CD8-positive, alpha-beta memory T cell (primary cell): ENCODE results near the gene ZNF653. TPM values are rescaled to one million over a fixed set of nuclear protein-coding genes. Genes with fewer than 3 reads are reported as not detected.
A peak's percentile ranks its signal among the peaks of the same experiment; 100 is the strongest.
"Not testable (repeated sequence)": the region's sequence is repeated elsewhere in the genome, so short reads cannot be mapped to it uniquely, and the experiment has no call there.

Source experiments
- CTCF ChIA-PET: fragments of 350-600 bp; sonication (Branson Sonifier 250); formaldehyde crosslinking; loops from one replicate; lab custom pipeline; 2021; ENCODE audit warnings: antibody characterized with exemption; lab: Charles Lee
- POLR2A ChIA-PET: fragments of 350-600 bp; sonication (Branson Sonifier 250); formaldehyde crosslinking; loops from one replicate; lab custom pipeline; 2021; ENCODE audit warnings: antibody characterized with exemption; lab: Charles Lee
- DNase-seq, 5 donors: peaks; one replicate each; pipeline versions ENCODE4 v3.0.0 to v3.0.0-alpha.2; 2020 to 2022; ENCODE audit warnings: mixed read lengths in 1 of 5
- H3K27ac ChIP-seq: one replicate; pipeline ENCODE4 v1.7.0; 2013; ENCODE audit warnings: low read depth, mild to moderate bottlenecking, low read length, moderate library complexity
- H3K27me3 ChIP-seq: 2 replicates; pipeline ENCODE4 v1.7.0; 2013; ENCODE audit warnings: low read length, mild to moderate bottlenecking; ENCODE audit not compliant: insufficient read depth, poor library complexity, severe bottlenecking
- H3K36me3 ChIP-seq: 2 replicates; pipeline ENCODE4 v1.7.0; 2013; ENCODE audit warnings: mild to moderate bottlenecking, low read length, moderate library complexity; ENCODE audit not compliant: insufficient read depth
- H3K4me1 ChIP-seq: 2 replicates; pipeline ENCODE4 v1.7.0; 2013; ENCODE audit warnings: mild to moderate bottlenecking, low read length, moderate library complexity; ENCODE audit not compliant: insufficient read depth
- H3K4me3 ChIP-seq: 2 replicates; pipeline ENCODE4 v1.7.0; 2013; ENCODE audit warnings: mild to moderate bottlenecking, low read length
- H3K9me3 ChIP-seq: 2 replicates; pipeline ENCODE4 v1.7.0; 2013; ENCODE audit warnings: mild to moderate bottlenecking, low read length
- H3K27ac Mint-ChIP-seq, 8 donors: one replicate each; pipeline ENCODE4 v1.8.0; 2020 to 2021; ENCODE audit warnings: mixed read lengths in 8 of 8, mild to moderate bottlenecking in 6 of 8, inconsistent platforms in 3 of 8, moderate library complexity in 3 of 8
- H3K27me3 Mint-ChIP-seq, 2 donors: one replicate each; pipeline ENCODE4 v1.8.0; 2020 to 2021; ENCODE audit warnings: mixed read lengths in 2 of 2, mild to moderate bottlenecking in 1 of 2, moderate library complexity in 1 of 2
- H3K36me3 Mint-ChIP-seq, 3 donors: one replicate each; pipeline ENCODE4 v1.8.0; 2020 to 2021; ENCODE audit warnings: mixed read lengths in 3 of 3, inconsistent platforms in 1 of 3, mild to moderate bottlenecking in 1 of 3
- H3K4me1 Mint-ChIP-seq, 3 donors: one replicate each; pipeline ENCODE4 v1.8.0; 2020 to 2021; ENCODE audit warnings: mixed read lengths in 3 of 3, inconsistent platforms in 1 of 3, mild to moderate bottlenecking in 1 of 3
- H3K4me3 Mint-ChIP-seq, 7 donors: one replicate each; pipeline ENCODE4 v1.8.0; 2020 to 2021; ENCODE audit warnings: mixed read lengths in 7 of 7, mild to moderate bottlenecking in 6 of 7, moderate library complexity in 4 of 7, inconsistent platforms in 2 of 7
- H3K9me3 Mint-ChIP-seq, 5 donors: one replicate each; pipeline ENCODE4 v1.8.0; 2020 to 2022; ENCODE audit warnings: mixed read lengths in 5 of 5, mild to moderate bottlenecking in 3 of 5, moderate library complexity in 2 of 5, inconsistent platforms in 1 of 5
- polyA plus RNA-seq: library from polyadenylated mRNA; unstranded; fragments of 300-500 nt; fragmentation: Illumina TruSeq; gene quantifications from one replicate; pipeline ENCODE4 v1.2.3, GENCODE V29; 2021
- total RNA-seq, 2 experiments: library from RNA; stranded (reverse); gene quantifications; one replicate each; pipeline ENCODE4 v1.2.3, GENCODE V29; 2021

ZNF653 gene
- total and polyA plus RNA-seq, 3 experiments from 2014 or later = 5.1 to 13.3 (median 12.6) TPM

DNA sequence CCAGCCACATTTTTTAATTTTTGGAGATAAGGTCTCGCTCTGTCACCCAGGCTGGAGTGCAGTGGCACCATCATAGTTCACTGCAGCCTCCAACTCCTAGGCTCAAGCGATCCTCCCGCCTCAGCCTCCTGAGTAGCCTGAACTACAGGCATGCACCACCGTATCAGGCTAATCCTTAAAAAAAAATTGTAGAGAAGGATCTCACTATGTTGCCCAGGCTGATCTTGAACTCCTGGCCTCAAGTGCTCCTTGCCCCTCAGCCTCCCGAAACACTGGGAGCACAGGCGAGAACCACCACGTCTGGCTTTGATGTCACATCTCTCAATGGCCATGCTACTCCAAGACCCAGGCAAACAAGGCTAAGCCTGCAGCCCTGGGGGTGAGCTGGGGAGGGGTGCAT, 49.0 kb downstream of the ZNF653 start:
- H3K36me3 ChIP-seq = no peaks in the 10 kb centered on the region
- H3K9me3 ChIP-seq = no peaks in the 10 kb centered on the region
- ChIA-PET POLR2A (no interaction called here), CTCF (interaction anchor here (1.2 to 2.1 kb wide), 2 partner anchors 26 to 75 kb away, joined by 3 to 10 read pairs; no protein-coding TSS in a partner anchor)
- H3K4me1 Mint-ChIP-seq = no peaks in the 10 kb centered on the region
- H3K27ac Mint-ChIP-seq = no peak overlapping the region
- DNase-seq = no peak
- no peaks in the 10 kb centered on the region for H3K27me3 ChIP-seq
- H3K4me3 ChIP-seq = no peak overlapping the region
- no peaks in the 10 kb centered on the region for H3K36me3 Mint-ChIP-seq
- no peak overlapping the region for H3K27ac ChIP-seq
- H3K27me3 Mint-ChIP-seq = peaks cover 6 to 18% of the 10 kb centered on the region in 2 donors
- no peaks in the 10 kb centered on the region for H3K9me3 Mint-ChIP-seq
- no peak overlapping the region for H3K4me3 Mint-ChIP-seq
- no peaks in the 10 kb centered on the region for H3K4me1 ChIP-seq

DNA sequence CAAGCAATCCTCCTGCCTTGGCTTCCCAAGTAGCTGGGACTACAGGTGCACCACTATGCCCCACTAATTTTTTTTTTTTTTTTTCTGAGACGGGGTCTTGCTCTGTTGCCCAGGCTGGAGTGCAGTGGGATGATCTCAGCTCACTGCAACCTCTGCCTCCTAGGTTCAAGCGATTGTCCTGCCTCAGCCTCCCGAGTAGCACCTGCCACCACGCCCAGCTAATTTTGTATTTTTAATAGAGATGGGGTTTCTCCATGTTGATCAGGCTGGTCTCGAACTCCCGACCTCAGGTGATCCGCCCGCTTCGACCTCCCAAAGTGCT, 50.4 kb downstream of the ZNF653 start:
- H3K4me3 ChIP-seq, H3K27ac ChIP-seq, H3K4me1 ChIP-seq, POLR2A ChIA-PET, H3K4me1 Mint-ChIP-seq, H3K36me3 Mint-ChIP-seq, H3K36me3 ChIP-seq, H3K9me3 ChIP-seq, H3K27ac Mint-ChIP-seq, DNase-seq, H3K9me3 Mint-ChIP-seq, H3K27me3 ChIP-seq: not testable (repeated sequence)
- Mint-ChIP-seq H3K27me3 (peaks cover 6 to 11% of the 10 kb centered on the region in 2 donors), H3K4me3 (peak overlapping the region in 1 of 7 donors; percentile 59)
- CTCF ChIA-PET = interaction anchor here (1.0 to 2.1 kb wide), 3 partner anchors 20 to 30 kb away, joined by 3 to 10 read pairs (median 3); partner anchors contain the start of genes ODAD3 and PRKCSH

DNA sequence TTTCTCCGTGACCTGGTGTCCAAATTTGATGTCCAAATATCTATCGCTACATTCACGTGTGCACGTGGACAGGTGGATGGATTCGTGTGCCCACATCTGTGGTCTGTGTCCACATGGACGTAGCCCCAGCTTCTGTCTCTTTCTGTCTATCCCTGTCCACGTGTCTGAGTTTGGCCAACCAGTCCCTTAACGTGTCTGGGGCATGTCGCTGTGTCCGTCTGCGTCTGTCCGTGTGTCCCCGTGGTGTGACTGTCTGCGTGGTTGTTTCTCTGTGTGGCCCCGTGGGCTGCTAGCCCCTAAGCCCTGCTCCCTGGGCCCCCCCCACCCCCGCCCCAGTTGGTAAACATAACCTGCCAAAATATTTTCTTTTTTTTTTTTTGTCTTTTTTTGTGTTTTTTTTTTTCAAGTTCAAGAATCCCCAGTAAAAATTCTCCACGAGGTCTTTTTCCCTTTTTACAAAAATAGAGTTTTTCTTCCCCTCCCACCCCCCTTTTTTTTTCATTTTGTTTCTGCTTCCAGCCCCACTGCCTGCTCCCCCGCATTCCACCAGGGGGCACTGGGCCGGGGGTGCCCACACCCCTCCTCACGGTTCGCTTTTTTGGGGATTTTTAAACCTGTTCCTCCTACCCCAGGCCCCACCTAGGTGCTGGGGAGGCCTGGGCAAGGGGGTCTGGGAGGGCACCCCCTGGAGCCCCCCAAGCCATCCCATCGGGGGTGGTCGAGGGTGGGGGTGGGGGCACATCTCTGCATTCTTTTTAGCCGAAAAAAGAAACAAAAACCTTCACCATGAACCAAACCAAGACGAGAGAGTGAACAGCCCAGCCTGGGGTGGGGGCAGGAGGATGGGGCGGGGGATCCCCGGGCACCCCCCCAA, 51.9 kb downstream of the ZNF653 start:
- Histone ChIP-seq H3K4me1 (no peaks in the 10 kb centered on the region), H3K4me3 (no peak overlapping the region), H3K36me3 (no peaks in the 10 kb centered on the region), H3K27ac (no peak overlapping the region), H3K9me3 (no peaks in the 10 kb centered on the region), H3K27me3 (no peaks in the 10 kb centered on the region)
- DNase-seq = peak in 1 of 5 donors; percentile 12
- H3K4me1 Mint-ChIP-seq = no peaks in the 10 kb centered on the region
- ChIA-PET POLR2A (no interaction called here), CTCF (interaction anchor here (1.2 to 1.4 kb wide), 2 partner anchors 29 to 73 kb away, joined by 3 to 4 read pairs; no protein-coding TSS in a partner anchor)
- H3K27me3 Mint-ChIP-seq = peaks cover 3 to 5% of the 10 kb centered on the region in 2 donors
- H3K9me3 Mint-ChIP-seq = no peaks in the 10 kb centered on the region
- H3K4me3 Mint-ChIP-seq = no peak overlapping the region
- H3K27ac Mint-ChIP-seq = no peak overlapping the region
- H3K36me3 Mint-ChIP-seq = peaks cover 0 to 15% (median 0%) of the 10 kb centered on the region in 3 donors

DNA sequence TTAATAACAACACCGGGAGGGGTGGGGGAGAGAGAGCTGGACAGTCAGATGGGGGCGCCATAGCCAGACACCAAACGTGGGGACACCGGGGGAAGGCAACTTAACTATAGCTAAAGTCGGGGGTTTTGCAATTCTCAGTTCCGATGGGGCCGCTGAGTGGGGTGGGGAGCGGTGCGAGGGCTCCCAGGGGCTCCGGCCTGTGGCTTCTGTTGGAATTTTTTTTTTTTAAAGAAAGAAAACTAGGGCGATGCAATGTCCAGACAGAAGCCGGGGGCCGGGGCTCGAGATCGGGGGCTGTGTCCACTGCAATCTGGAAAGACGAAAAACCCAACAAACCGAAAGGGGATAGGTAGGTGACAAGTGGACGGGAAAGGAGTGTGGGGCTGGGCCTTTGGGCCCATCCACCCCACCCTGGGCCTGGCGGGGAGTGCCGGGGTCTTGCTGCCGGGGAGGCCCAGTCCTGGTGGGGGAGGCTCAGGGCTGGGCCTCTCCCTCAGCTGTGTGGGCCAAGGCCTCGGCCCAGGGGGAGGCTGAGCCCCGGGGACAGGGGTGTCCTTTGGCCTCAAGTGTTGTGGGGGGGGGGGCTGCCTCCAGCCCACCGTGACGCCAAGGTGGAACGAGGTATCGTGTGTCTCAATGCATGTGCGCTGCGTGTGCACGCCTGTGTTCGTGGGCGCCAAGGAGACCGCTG, 52.9 kb downstream of the ZNF653 start:
- no peak overlapping the region for H3K27ac ChIP-seq
- no peak overlapping the region for H3K4me3 ChIP-seq
- Mint-ChIP-seq H3K27me3 (peaks cover 0 to under 1% of the 10 kb centered on the region in 2 donors), H3K4me3 (no peak overlapping the region), H3K9me3 (no peaks in the 10 kb centered on the region), H3K27ac (peak overlapping the region in 1 of 8 donors; percentile 93), H3K36me3 (peaks cover 0 to 24% (median 0%) of the 10 kb centered on the region in 3 donors), H3K4me1 (no peaks in the 10 kb centered on the region)
- ChIA-PET CTCF (interaction anchor here (0.6 to 1.4 kb wide), 3 partner anchors 30 to 177 kb away, joined by 3 to 4 read pairs (median 3); no protein-coding TSS in a partner anchor), POLR2A (no interaction called here)
- no peaks in the 10 kb centered on the region for H3K9me3 ChIP-seq
- no peaks in the 10 kb centered on the region for H3K4me1 ChIP-seq
- DNase-seq = no peak
- no peaks in the 10 kb centered on the region for H3K27me3 ChIP-seq
- H3K36me3 ChIP-seq = no peaks in the 10 kb centered on the region

DNA sequence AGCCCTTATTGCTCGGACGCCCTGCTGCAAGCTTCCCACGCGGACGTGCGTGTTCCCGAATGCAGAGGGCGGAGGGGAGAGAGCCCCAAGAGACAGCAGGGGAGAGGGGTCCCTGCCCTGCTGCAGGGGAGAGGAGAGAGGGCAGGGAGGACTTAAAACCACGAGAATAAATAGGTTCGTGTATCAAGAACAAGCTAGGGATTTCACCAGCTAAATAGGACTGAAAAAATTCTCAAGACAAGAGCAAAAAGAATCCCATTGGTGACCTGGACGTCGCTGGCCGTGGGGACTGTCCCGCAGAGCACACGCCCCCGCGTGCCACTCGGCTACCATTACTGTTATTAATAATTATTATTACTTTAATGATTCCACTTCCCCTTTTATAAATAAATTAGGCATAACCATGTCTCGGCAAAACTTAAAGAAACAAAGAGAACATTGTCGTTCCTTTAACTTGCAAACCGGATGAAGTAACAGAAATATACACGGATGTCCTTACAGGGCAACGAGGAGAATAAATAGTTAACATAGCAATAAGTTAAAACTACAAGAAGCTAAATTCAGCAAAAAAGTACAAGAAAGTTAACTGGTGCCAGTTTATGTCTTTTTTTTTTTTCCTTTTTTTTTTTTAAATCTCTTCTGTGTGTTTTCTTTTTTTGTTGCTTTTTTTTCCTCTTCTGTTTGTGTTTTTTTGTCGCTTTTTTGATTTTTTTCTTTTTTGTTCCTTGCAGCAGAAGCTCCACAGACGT, 53.6 kb downstream of the ZNF653 start:
- H3K4me3 ChIP-seq = no peak overlapping the region
- H3K27me3 ChIP-seq = no peaks in the 10 kb centered on the region
- no peak overlapping the region for H3K27ac ChIP-seq
- ChIA-PET POLR2A (no interaction called here), CTCF (interaction anchor here (1.2 to 1.4 kb wide), 2 partner anchors 30 to 72 kb away, joined by 3 to 4 read pairs; no protein-coding TSS in a partner anchor)
- Mint-ChIP-seq H3K4me3 (no peak overlapping the region), H3K9me3 (no peaks in the 10 kb centered on the region), H3K27ac (peak overlapping the region in 1 of 8 donors; percentile 93), H3K36me3 (peaks cover 0 to 28% (median 0%) of the 10 kb centered on the region in 3 donors), H3K27me3 (no peaks in the 10 kb centered on the region), H3K4me1 (no peaks in the 10 kb centered on the region)
- no peak for DNase-seq
- no peaks in the 10 kb centered on the region for H3K4me1 ChIP-seq
- H3K9me3 ChIP-seq = no peaks in the 10 kb centered on the region
- no peaks in the 10 kb centered on the region for H3K36me3 ChIP-seq

DNA sequence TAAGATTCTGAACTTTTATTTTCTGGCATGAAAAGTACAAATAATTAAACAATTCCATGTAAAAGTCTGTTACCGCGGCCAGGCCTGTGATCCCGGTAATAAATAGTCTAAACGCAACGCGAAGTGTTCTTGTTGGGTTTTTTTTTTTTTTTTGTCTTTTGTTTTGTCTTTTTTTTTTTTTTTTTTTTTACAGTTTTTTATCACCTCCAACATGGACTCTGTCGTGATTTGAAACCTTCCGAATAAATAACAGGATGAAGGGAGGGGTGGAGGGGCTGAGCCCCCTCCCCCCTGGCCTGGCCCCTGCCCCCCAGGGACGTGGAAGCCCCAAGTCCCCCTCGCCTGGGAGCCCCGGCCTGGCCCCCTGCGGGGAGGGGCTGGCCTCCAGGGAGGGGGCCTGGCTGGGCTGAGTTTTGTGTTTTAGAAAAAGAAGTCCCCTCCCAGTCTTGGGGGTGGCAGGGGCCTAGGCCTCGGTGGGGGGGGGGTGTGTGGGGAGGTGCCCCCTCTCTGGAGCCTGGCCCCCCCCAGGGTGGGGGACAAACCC, 54.2 kb downstream of the ZNF653 start:
- ChIA-PET POLR2A (no interaction called here), CTCF (no interaction called here)
- Histone ChIP-seq H3K27ac (no peak overlapping the region), H3K27me3 (no peaks in the 10 kb centered on the region), H3K4me3 (no peak overlapping the region), H3K36me3 (no peaks in the 10 kb centered on the region), H3K4me1 (no peaks in the 10 kb centered on the region), H3K9me3 (no peaks in the 10 kb centered on the region)
- no peak for DNase-seq
- H3K4me1 Mint-ChIP-seq = no peaks in the 10 kb centered on the region
- H3K9me3 Mint-ChIP-seq = no peaks in the 10 kb centered on the region
- H3K36me3 Mint-ChIP-seq = peaks cover 0 to 32% (median 0%) of the 10 kb centered on the region in 3 donors
- H3K27me3 Mint-ChIP-seq = no peaks in the 10 kb centered on the region
- no peak overlapping the region for H3K4me3 Mint-ChIP-seq
- H3K27ac Mint-ChIP-seq = no peak overlapping the region

DNA sequence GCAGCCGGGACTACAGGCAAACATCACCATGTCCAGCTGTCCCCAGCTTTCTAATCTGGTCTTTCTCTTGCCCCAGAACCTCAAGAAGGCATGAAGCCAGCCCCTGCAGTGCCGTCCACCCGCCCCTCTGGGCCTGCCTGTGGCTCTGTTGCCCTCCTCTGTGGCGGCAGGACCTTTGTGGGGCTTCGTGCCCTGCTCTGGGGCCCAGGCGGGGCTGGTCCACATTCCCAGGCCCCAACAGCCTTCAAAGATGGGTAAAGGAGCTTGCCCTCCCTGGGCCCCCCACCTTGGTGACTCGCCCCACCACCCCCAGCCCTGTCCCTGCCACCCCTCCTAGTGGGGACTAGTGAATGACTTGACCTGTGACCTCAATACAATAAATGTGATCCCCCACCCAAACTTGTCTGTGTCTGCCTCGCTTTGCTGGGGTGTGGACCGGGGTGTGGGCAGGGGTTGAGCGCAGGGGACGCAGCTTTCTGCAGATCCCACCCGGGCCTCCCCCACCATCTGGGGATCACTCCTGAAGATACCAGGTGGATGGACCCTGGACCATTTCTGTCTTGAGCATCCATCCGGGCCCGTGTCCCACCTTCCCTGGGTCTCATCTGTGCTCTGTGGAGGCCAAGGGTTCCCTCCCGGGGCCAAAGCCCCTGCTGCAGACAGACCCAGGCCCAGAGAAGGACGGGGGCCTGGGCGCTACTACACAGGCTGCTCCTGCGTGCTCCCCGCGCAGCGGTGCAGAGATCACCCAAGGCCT, 54.9 kb downstream of the ZNF653 start:
- Mint-ChIP-seq H3K9me3 (no peaks in the 10 kb centered on the region), H3K4me1 (no peaks in the 10 kb centered on the region), H3K4me3 (no peak overlapping the region), H3K36me3 (peaks cover 0 to 34% (median 0%) of the 10 kb centered on the region in 3 donors), H3K27me3 (no peaks in the 10 kb centered on the region), H3K27ac (no peak overlapping the region)
- Histone ChIP-seq H3K4me1 (no peaks in the 10 kb centered on the region), H3K4me3 (no peak overlapping the region), H3K36me3 (no peaks in the 10 kb centered on the region), H3K27ac (no peak overlapping the region), H3K9me3 (no peaks in the 10 kb centered on the region), H3K27me3 (no peaks in the 10 kb centered on the region)
- ChIA-PET POLR2A (no interaction called here), CTCF (interaction anchor here (0.6 kb wide), 1 partner anchor 668 kb away, joined by 5 read pairs; no protein-coding TSS in a partner anchor)
- DNase-seq = no peak
